HepG2 (cell line): ENCODE measurements around the gene ZKSCAN5. TPM values are rescaled to one million over a fixed set of nuclear protein-coding genes. Genes with fewer than 3 reads are reported as not detected.

ENCODE experiments used
- CEBPG ChIP-seq: IDR thresholded peaks from 2 replicates; pipeline ENCODE4 v1.6.1; 2016
- DMAP1 ChIP-seq: IDR thresholded peaks from 2 replicates; pipeline ENCODE4 v1.6.1; 2016
- FOXK1 ChIP-seq: sonication (generic); formaldehyde crosslinking; IDR thresholded peaks from 2 replicates; pipeline ENCODE4 v1.4.0; 2020; ENCODE audit warnings: low read depth, missing genetic modification reagents, borderline replicate concordance
- HNRNPL ChIP-seq: fragments of 200-400 bp; formaldehyde crosslinking; IDR thresholded peaks from 2 replicates; pipeline ENCODE4 v1.6.1; 2017; ENCODE audit warnings: mild to moderate bottlenecking, low read depth, low read length
- MED13 ChIP-seq: sonication (generic); formaldehyde crosslinking; IDR thresholded peaks from 2 replicates; pipeline ENCODE4 v1.5.0; 2020; ENCODE audit warnings: missing genetic modification reagents
- MTA1 ChIP-seq: sonication (generic); formaldehyde crosslinking; IDR thresholded peaks from 2 replicates; pipeline ENCODE4 v1.4.0; 2020; ENCODE audit warnings: missing genetic modification reagents, mild to moderate bottlenecking, borderline replicate concordance
- NR3C1 ChIP-seq: sonication (generic); formaldehyde crosslinking; IDR thresholded peaks from 2 replicates; pipeline ENCODE4 v1.4.0; 2020; ENCODE audit warnings: missing genetic modification reagents
- NRL ChIP-seq: sonication (generic); formaldehyde crosslinking; IDR thresholded peaks from 2 replicates; pipeline ENCODE4 v1.5.0; 2020; ENCODE audit warnings: missing genetic modification reagents, mild to moderate bottlenecking, moderate library complexity, borderline replicate concordance
- RORA ChIP-seq: sonication (generic); formaldehyde crosslinking; IDR thresholded peaks from 2 replicates; pipeline ENCODE4 v1.5.0; 2020; ENCODE audit warnings: mild to moderate bottlenecking, missing genetic modification reagents, moderate library complexity
- SRF ChIP-seq: IDR thresholded peaks from 2 replicates; pipeline ENCODE4 v1.6.1; 2011; ENCODE audit warnings: mild to moderate bottlenecking, low read depth, low read length, moderate library complexity
- ZNF138 ChIP-seq: sonication (generic); formaldehyde crosslinking; IDR thresholded peaks from 2 replicates; pipeline ENCODE4 v1.5.0; 2020; ENCODE audit warnings: mild to moderate bottlenecking, low read depth, missing genetic modification reagents
- ZNF143 ChIP-seq: sonication (generic); formaldehyde crosslinking; IDR thresholded peaks from 2 replicates; pipeline ENCODE4 v1.4.0; 2020; ENCODE audit warnings: missing genetic modification reagents
- ZNF335 ChIP-seq: sonication (generic); formaldehyde crosslinking; IDR thresholded peaks from 2 replicates; pipeline ENCODE4 v1.4.0; 2020; ENCODE audit warnings: missing genetic modification reagents
- ZNF33A ChIP-seq: sonication (generic); formaldehyde crosslinking; IDR thresholded peaks from 2 replicates; pipeline ENCODE4 v1.5.1; 2020; ENCODE audit warnings: missing genetic modification reagents, mild to moderate bottlenecking, moderate library complexity, borderline replicate concordance
- ZNF674 ChIP-seq: sonication (generic); formaldehyde crosslinking; IDR thresholded peaks from 2 replicates; pipeline ENCODE4 v1.5.0; 2020; ENCODE audit warnings: low read depth, mild to moderate bottlenecking, missing genetic modification reagents
- ZSCAN31 ChIP-seq: sonication (generic); formaldehyde crosslinking; IDR thresholded peaks from 2 replicates; pipeline ENCODE4 v1.5.0; 2020; ENCODE audit warnings: low read depth, mild to moderate bottlenecking, missing genetic modification reagents
- polyA plus RNA-seq, 8 experiments: library from polyadenylated mRNA; depleted of rRNA in 3 of 8; stranded (reverse) in 7 of 8; unstranded in 1 of 8; fragments of >200 nt; fragmentation: Illumina TruSeq in 4 of 8; extraction: Trizol in 4 of 8; gene quantifications; 2 replicates each; pipeline versions ENCODE4 v1.2.1 to v1.2.3, GENCODE V29; 2011 to 2016; ENCODE audit warnings: low read depth in 4 of 8, missing spikeins in 1 of 8, mixed read lengths in 1 of 8; ENCODE audit not compliant: insufficient read depth in 1 of 8
- total RNA-seq, 5 experiments: library from RNA; depleted of rRNA; stranded (reverse); fragments of >200 nt; fragmentation: Illumina TruSeq; extraction: Trizol; gene quantifications; 2 replicates each; pipeline ENCODE4 v1.2.3, GENCODE V29; 2016; ENCODE audit warnings: low read depth in 1 of 5
- TF ChIP-seq, protein P1 (sequence below): sonication (generic); formaldehyde crosslinking; conservative IDR thresholded peaks from 2 replicates; pipeline ENCODE4 v1.4.0; 2020; ENCODE audit warnings: missing genetic modification reagents
- TF ChIP-seq, protein P2 (sequence below): sonication (generic); formaldehyde crosslinking; IDR thresholded peaks from 2 replicates; pipeline ENCODE4 v1.4.0; 2020; ENCODE audit warnings: missing genetic modification reagents
- TF ChIP-seq, protein P3 (sequence below), 2 experiments: sonication (generic) in 1 of 2; formaldehyde crosslinking in 1 of 2; IDR thresholded peaks; 2 replicates each; pipeline versions ENCODE4 v1.6.1 to v1.9.0; 2014 to 2022; ENCODE audit warnings: antibody characterized with exemption in 1 of 2, borderline replicate concordance in 1 of 2, inconsistent platforms in 1 of 2, low read depth in 1 of 2, missing genetic modification reagents in 1 of 2
- TF ChIP-seq, protein P4 (sequence below), 2 experiments: fragments of 450-650 bp in 1 of 2; sonication (generic) in 1 of 2; formaldehyde crosslinking; IDR thresholded peaks; 2 replicates each; pipeline versions ENCODE4 v1.5.0 to v1.8.0; 2020 to 2022; ENCODE audit warnings: mild to moderate bottlenecking in 1 of 2, missing genetic modification reagents in 1 of 2

The ZKSCAN5 gene
- total and polyA plus RNA-seq, 2 of the 13 experiments (the other 11 are each of a cell fraction or from before 2014, with no cell fraction given): 5.5 to 11.7 TPM

DNA sequence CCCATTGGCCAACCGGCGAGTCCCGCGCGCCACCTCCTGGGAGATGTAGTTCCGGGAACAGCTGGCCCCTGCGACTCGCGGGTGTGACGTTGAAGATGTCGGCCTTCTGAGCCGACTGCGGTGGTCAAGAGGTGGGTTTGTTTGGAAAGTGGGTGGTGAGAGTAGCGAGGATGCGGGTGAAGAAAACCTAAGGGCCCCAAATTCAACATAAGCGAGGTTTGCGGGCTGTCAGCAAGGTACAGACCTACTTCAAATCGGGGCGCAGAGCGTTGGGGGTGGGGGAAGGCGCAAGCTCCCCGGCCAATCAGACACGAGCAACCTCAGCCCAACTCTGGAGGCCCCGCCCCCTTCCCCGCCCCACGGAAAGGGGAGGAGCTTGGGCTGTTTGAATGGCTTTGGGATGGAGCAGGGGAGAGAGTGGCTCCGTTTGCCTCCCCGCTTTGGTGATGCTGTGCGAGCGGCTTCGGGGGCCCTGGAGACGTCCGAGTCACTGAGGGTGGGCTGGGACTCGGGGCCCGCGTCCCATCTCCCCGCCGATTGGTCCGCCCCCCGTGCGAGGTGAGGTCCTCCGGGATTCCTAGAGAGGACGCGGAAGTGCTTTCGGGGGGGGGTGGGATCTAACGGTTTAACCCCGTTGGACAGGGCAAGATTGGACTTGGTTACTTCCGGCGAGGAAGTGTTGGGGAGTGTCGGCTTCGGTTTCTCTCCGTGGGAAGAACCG is at the start of gene ZKSCAN5 (continued):
- TF ChIP-seq FOXK1 (CRISPR knock-in tag) (0 out of 2 replicates have a peak, but pooled peaks have one; percentile 14), ZNF335 (CRISPR knock-in tag) (0 out of 2 replicates have a peak, but pooled peaks have one; percentile 30), ZSCAN31 (CRISPR knock-in tag) (peak; percentile 69; the same call in 1 of the 2 replicates), ZNF674 (no peak), NR3C1 (no peak), ZNF138 (CRISPR knock-in tag) (0 out of 2 replicates have a peak, but pooled peaks have one; percentile 41), ZNF33A (CRISPR knock-in tag) (no peak), MED13 (0 out of 2 replicates have a peak, but pooled peaks have one; percentile 20), NRL (CRISPR knock-in tag) (peak; percentile 78; the same call in 1 of the 2 replicates), ZNF143 (peak; percentile 94), RORA (CRISPR knock-in tag) (no peak), SRF (no peak), HNRNPL (no peak), MTA1 (CRISPR knock-in tag) (no peak), DMAP1 (CRISPR knock-in tag) (peak; percentile 82), CEBPG (CRISPR knock-in tag) (peak; percentile 47; the same call in 1 of the 2 replicates)
- TF ChIP-seq, protein P1, sequence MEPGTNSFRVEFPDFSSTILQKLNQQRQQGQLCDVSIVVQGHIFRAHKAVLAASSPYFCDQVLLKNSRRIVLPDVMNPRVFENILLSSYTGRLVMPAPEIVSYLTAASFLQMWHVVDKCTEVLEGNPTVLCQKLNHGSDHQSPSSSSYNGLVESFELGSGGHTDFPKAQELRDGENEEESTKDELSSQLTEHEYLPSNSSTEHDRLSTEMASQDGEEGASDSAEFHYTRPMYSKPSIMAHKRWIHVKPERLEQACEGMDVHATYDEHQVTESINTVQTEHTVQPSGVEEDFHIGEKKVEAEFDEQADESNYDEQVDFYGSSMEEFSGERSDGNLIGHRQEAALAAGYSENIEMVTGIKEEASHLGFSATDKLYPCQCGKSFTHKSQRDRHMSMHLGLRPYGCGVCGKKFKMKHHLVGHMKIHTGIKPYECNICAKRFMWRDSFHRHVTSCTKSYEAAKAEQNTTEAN (CRISPR knock-in tag): no peak
- TF ChIP-seq, protein P2, sequence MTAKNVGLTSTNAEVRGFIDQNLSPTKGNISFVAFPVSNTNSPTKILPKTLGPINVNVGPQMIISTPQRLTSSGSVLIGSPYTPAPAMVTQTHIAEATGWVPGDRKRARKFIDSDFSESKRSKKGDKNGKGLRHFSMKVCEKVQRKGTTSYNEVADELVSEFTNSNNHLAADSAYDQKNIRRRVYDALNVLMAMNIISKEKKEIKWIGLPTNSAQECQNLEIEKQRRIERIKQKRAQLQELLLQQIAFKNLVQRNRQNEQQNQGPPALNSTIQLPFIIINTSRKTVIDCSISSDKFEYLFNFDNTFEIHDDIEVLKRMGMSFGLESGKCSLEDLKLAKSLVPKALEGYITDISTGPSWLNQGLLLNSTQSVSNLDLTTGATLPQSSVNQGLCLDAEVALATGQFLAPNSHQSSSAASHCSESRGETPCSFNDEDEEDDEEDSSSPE (CRISPR knock-in tag): no peak
- TF ChIP-seq, protein P3, sequence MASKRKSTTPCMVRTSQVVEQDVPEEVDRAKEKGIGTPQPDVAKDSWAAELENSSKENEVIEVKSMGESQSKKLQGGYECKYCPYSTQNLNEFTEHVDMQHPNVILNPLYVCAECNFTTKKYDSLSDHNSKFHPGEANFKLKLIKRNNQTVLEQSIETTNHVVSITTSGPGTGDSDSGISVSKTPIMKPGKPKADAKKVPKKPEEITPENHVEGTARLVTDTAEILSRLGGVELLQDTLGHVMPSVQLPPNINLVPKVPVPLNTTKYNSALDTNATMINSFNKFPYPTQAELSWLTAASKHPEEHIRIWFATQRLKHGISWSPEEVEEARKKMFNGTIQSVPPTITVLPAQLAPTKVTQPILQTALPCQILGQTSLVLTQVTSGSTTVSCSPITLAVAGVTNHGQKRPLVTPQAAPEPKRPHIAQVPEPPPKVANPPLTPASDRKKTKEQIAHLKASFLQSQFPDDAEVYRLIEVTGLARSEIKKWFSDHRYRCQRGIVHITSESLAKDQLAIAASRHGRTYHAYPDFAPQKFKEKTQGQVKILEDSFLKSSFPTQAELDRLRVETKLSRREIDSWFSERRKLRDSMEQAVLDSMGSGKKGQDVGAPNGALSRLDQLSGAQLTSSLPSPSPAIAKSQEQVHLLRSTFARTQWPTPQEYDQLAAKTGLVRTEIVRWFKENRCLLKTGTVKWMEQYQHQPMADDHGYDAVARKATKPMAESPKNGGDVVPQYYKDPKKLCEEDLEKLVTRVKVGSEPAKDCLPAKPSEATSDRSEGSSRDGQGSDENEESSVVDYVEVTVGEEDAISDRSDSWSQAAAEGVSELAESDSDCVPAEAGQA (IDR thresholded peaks at IDR 0.05; ENCODE audit: low read depth): peak; percentile 78
- TF ChIP-seq, protein P3 (CRISPR knock-in tag; IDR thresholded peaks at IDR 0.05; ENCODE audit: borderline replicate concordance): no peak
- TF ChIP-seq, protein P4, sequence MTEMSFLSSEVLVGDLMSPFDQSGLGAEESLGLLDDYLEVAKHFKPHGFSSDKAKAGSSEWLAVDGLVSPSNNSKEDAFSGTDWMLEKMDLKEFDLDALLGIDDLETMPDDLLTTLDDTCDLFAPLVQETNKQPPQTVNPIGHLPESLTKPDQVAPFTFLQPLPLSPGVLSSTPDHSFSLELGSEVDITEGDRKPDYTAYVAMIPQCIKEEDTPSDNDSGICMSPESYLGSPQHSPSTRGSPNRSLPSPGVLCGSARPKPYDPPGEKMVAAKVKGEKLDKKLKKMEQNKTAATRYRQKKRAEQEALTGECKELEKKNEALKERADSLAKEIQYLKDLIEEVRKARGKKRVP (CRISPR knock-in tag; IDR thresholded peaks at IDR 0.05): no peak; a peak in 1 of 4 replicates
